Erythroblast (primary cell): Measurements from ENCODE around the gene NHLH2.

ENCODE experiments used
- GATA1 ChIP-seq: IDR thresholded peaks from 2 replicates; pipeline ENCODE4 v1.6.1; 2011; ENCODE audit warnings: low read depth, mild to moderate bottlenecking, control low read depth, low read length, moderate library complexity
- POLR2A ChIP-seq: IDR thresholded peaks from 2 replicates; pipeline ENCODE4 v1.6.1; 2011; ENCODE audit warnings: mild to moderate bottlenecking, low read length

DNA sequence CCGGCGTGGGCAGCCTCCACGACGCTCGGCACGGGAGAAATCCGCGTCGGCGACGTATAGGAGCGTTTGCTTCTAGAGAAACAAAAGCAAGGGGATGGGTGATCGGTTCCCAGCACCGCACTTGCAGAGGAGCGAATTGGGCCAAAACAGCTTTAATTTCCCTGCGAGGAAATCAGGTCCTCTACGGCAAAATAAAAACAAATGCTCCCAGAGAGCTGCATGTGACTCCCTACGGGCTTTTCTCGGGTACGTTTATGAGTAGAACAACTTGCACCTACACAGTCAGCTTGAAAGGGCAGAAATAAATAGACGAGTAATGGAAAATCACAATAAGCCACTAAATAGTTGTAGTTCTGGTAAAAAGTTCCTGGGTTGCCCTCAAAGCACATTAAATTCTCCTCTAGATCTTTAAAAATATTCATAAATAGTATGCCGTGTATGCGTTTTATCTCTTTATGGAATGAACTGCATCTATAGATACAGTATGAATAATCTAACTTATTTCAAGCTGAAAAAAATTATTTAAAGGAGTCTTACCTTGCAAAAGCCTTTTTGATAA, 1.2 kb downstream of the NHLH2 start:
- TF ChIP-seq POLR2A (no peak), GATA1 (no peak)
